H1 (cell line): ENCODE data around the gene PRKAB2. TPM values are rescaled to one million over a fixed set of nuclear protein-coding genes. Genes with fewer than 3 reads are reported as not detected.
A peak's percentile ranks its signal among the peaks of the same experiment; 100 is the strongest.

ENCODE experiments used
- CTCF ChIA-PET: fragments of 300-600 bp; sonication (Branson Sonifier 250); formaldehyde crosslinking; loops from one replicate; lab custom pipeline; 2021; ENCODE audit not compliant: partially characterized antibody; lab: Charles Lee
- POLR2A ChIA-PET: fragments of 300-600 bp; sonication (Branson Sonifier 250); formaldehyde crosslinking; loops from one replicate; lab custom pipeline; 2021; ENCODE audit warnings: inconsistent platforms; ENCODE audit not compliant: partially characterized antibody; lab: Charles Lee
- DNase-seq, 2 experiments: peaks; one replicate each; pipeline versions ENCODE4 v3.0.0 to v3.0.0-alpha.2; 2010 to 2022; ENCODE audit warnings: low spot score in 2 of 2, low read depth in 1 of 2, mixed read lengths in 1 of 2
- FAIRE-seq: peaks from 2 replicates; lab custom pipeline; 2011; peaks lifted over from hg19 to GRCh38; lab: Jason Lieb, UNC
- H2AFZ ChIP-seq: 2 replicates; pipeline ENCODE4 v1.8.1; 2012; ENCODE audit warnings: low read length, inconsistent platforms
- H2AK5ac ChIP-seq: 2 replicates; pipeline ENCODE4 v1.6.1; 2013; ENCODE audit warnings: low read depth, low read length
- H2BK120ac ChIP-seq: replicated peaks from 2 replicates; pipeline ENCODE3; 2013; ENCODE audit warnings: low read depth, low read length, inconsistent platforms
- H2BK12ac ChIP-seq: 2 replicates; pipeline ENCODE4 v1.6.1; 2013; ENCODE audit warnings: low read depth, low read length
- H2BK15ac ChIP-seq: 2 replicates; pipeline ENCODE4 v1.6.1; 2013; ENCODE audit warnings: low read length
- H2BK20ac ChIP-seq: 2 replicates; pipeline ENCODE4 v1.6.1; 2013; ENCODE audit warnings: low read length
- H2BK5ac ChIP-seq: 2 replicates; pipeline ENCODE4 v1.6.1; 2013; ENCODE audit warnings: low read depth, low read length
- H3K14ac ChIP-seq: 2 replicates; pipeline ENCODE4 v1.6.1; 2013; ENCODE audit warnings: inconsistent platforms; ENCODE audit not compliant: insufficient read length
- H3K18ac ChIP-seq: 2 replicates; pipeline ENCODE4 v1.6.1; 2013; ENCODE audit warnings: low read length; ENCODE audit errors: extremely low read depth
- H3K23ac ChIP-seq: 2 replicates; pipeline ENCODE4 v1.6.1; 2013; ENCODE audit warnings: inconsistent platforms; ENCODE audit not compliant: insufficient read length
- H3K23me2 ChIP-seq: 2 replicates; pipeline ENCODE4 v1.6.1; 2013; ENCODE audit warnings: low read depth, low read length
- H3K27ac ChIP-seq: 2 replicates; pipeline ENCODE4 v1.6.1; 2011; ENCODE audit warnings: low read depth, low read length, inconsistent platforms
- H3K27me3 ChIP-seq, 4 experiments: replicated peaks in 1 of 4; 1 replicate in 1 of 4; 2 replicates in 3 of 4; pipeline versions ENCODE4 v1.6.1 to v1.8.1; 2011 to 2013; ENCODE audit warnings: low read length in 3 of 4, mild to moderate bottlenecking in 3 of 4, inconsistent platforms in 2 of 4, mixed read lengths in 2 of 4, moderate library complexity in 1 of 4; ENCODE audit not compliant: control insufficient read depth in 3 of 4, insufficient read depth in 3 of 4; ENCODE audit errors: extremely low read depth in 1 of 4
- H3K36me3 ChIP-seq, 4 experiments: 2 replicates each; pipeline versions ENCODE4 v1.6.1 to v1.8.1; 2011 to 2013; ENCODE audit warnings: mild to moderate bottlenecking in 4 of 4, low read length in 3 of 4, moderate library complexity in 2 of 4, control low read depth in 1 of 4, inconsistent platforms in 1 of 4; ENCODE audit not compliant: insufficient read depth in 4 of 4, control insufficient read depth in 2 of 4
- H3K4ac ChIP-seq: replicated peaks from 2 replicates; pipeline ENCODE3; 2013; ENCODE audit warnings: low read length, low read depth, mixed read lengths, inconsistent platforms; ENCODE audit not compliant: insufficient read length
- H3K4me1 ChIP-seq, 4 experiments: replicated peaks in 1 of 4; 1 replicate in 1 of 4; 2 replicates in 3 of 4; pipeline versions ENCODE4 v1.6.1 to v1.8.1; 2011 to 2013; ENCODE audit warnings: low read length in 3 of 4, inconsistent platforms in 2 of 4, mixed read lengths in 1 of 4; ENCODE audit not compliant: insufficient read depth in 4 of 4, control insufficient read depth in 3 of 4
- H3K4me2 ChIP-seq, 2 experiments: 2 replicates each; pipeline versions ENCODE4 v1.6.1 to v1.8.1; 2011 to 2013; ENCODE audit warnings: low read depth in 2 of 2, low read length in 2 of 2, control low read depth in 1 of 2, inconsistent platforms in 1 of 2, mild to moderate bottlenecking in 1 of 2; ENCODE audit not compliant: insufficient read depth in 1 of 2
- H3K4me3 ChIP-seq, 4 experiments: fragments of 200-600, 300-600 bp in 1 of 4; sonication (generic), shearing (Covaris generic), sonication (Bioruptor Twin) in 1 of 4; 2 replicates each; pipeline versions ENCODE4 v1.5.1 to v1.8.1; 2011 to 2016; ENCODE audit warnings: low read length in 4 of 4, low read depth in 3 of 4, control low read depth in 2 of 4, inconsistent platforms in 2 of 4, mild to moderate bottlenecking in 2 of 4, mixed read lengths in 1 of 4, moderate library complexity in 1 of 4; ENCODE audit not compliant: insufficient read depth in 2 of 4; ENCODE audit errors: extremely low read depth in 1 of 4
- H3K56ac ChIP-seq: replicated peaks from 2 replicates; pipeline ENCODE3; 2013; ENCODE audit warnings: low read depth, mild to moderate bottlenecking, mixed read lengths, low read length, inconsistent platforms; ENCODE audit not compliant: insufficient read length
- H3K79me1 ChIP-seq: 2 replicates; pipeline ENCODE4 v1.6.1; 2013; ENCODE audit warnings: low read depth, low read length, control low read depth
- H3K79me2 ChIP-seq, 2 experiments: 2 replicates each; pipeline versions ENCODE4 v1.6.1 to v1.8.1; 2012 to 2013; ENCODE audit warnings: low read length in 2 of 2, mild to moderate bottlenecking in 2 of 2, inconsistent platforms in 1 of 2; ENCODE audit not compliant: insufficient read depth in 2 of 2, control insufficient read depth in 1 of 2
- H3K9ac ChIP-seq, 4 experiments: replicated peaks in 1 of 4; 1 replicate in 1 of 4; 2 replicates in 3 of 4; pipeline versions ENCODE4 v1.6.1 to v1.8.1; 2011 to 2013; ENCODE audit warnings: low read depth in 3 of 4, low read length in 3 of 4, control low read depth in 2 of 4, mild to moderate bottlenecking in 2 of 4, moderate library complexity in 2 of 4, inconsistent platforms in 1 of 4; ENCODE audit errors: extremely low read depth in 1 of 4
- H3K9me3 ChIP-seq, 2 experiments: 2 replicates each; pipeline versions ENCODE4 v1.6.1 to v1.8.1; 2012 to 2013; ENCODE audit warnings: mild to moderate bottlenecking in 2 of 2, moderate library complexity in 2 of 2, control low read depth in 1 of 2, inconsistent platforms in 1 of 2, low read depth in 1 of 2, low read length in 1 of 2, mixed read lengths in 1 of 2; ENCODE audit not compliant: insufficient read depth in 2 of 2
- H4K20me1 ChIP-seq, 2 experiments: replicated peaks in 1 of 2; 2 replicates each; pipeline versions ENCODE3 to v1.8.1; 2011 to 2013; ENCODE audit warnings: inconsistent platforms in 2 of 2, low read length in 2 of 2, mild to moderate bottlenecking in 1 of 2; ENCODE audit not compliant: insufficient read depth in 2 of 2, control insufficient read depth in 1 of 2
- H4K5ac ChIP-seq: 2 replicates; pipeline ENCODE4 v1.6.1; 2013; ENCODE audit warnings: low read length, low read depth, mixed read lengths, inconsistent platforms; ENCODE audit not compliant: insufficient read length
- H4K8ac ChIP-seq: 2 replicates; pipeline ENCODE4 v1.8.0; 2013; ENCODE audit warnings: mild to moderate bottlenecking, moderate library complexity, low read length, inconsistent platforms; ENCODE audit not compliant: insufficient read depth; ENCODE audit errors: extremely low read depth
- H4K91ac ChIP-seq: replicated peaks from 2 replicates; pipeline ENCODE3; 2013; ENCODE audit warnings: low read length, mixed read lengths, inconsistent platforms; ENCODE audit not compliant: insufficient read length
- KDM5A ChIP-seq: fragments of 200-600 bp; IDR thresholded peaks from 2 replicates; pipeline ENCODE4 v1.7.1; 2012; ENCODE audit warnings: mild to moderate bottlenecking, low read length, inconsistent platforms, mixed read lengths
- TAF1 ChIP-seq: IDR thresholded peaks from 2 replicates; pipeline ENCODE4 v1.6.1; 2011; ENCODE audit warnings: mild to moderate bottlenecking, low read depth, low read length
- WGBS, 2 experiments: shearing (Covaris generic) in 1 of 2; methylation state at CpG; one replicate each; pipeline versions ENCODE4 v1.1.6 to v1.1.7; 2013 to 2015; ENCODE audit warnings: low lambda C conversion rate in 2 of 2, mixed read lengths in 2 of 2, inconsistent platforms in 1 of 2, low coverage in 1 of 2, missing lambda C conversion rate in 1 of 2; ENCODE audit not compliant: insufficient replicate concordance in 2 of 2, insufficient coverage in 1 of 2, insufficient read length in 1 of 2; ENCODE audit errors: extremely low coverage in 1 of 2, missing lambda C conversion rate in 1 of 2; 5-methylcytosine and 5-hydroxymethylcytosine counted together
- polyA plus RNA-seq, 7 experiments: library from polyadenylated mRNA; depleted of rRNA in 3 of 7; stranded (reverse) in 5 of 7; unstranded in 2 of 7; fragments of >200 nt in 5 of 7; fragments of 200-250 nt in 2 of 7; gene quantifications; 1 replicate in 5 of 7; 2 replicates in 1 of 7; 4 replicates in 1 of 7; pipeline versions ENCODE4 v1.2.1 to v1.2.3, GENCODE V29; 2011 to 2013; ENCODE audit warnings: missing spikeins in 2 of 7, mixed read lengths in 2 of 7
- total RNA-seq: library from RNA; stranded (reverse); fragmentation: NEBNext Ultra II Directional; extraction: Animal tissue kit (Norgen Biotek cat#: 25700); gene quantifications from 2 replicates; pipeline ENCODE4 v1.2.1, GENCODE V29; 2021

PRKAB2 gene
- total and polyA plus RNA-seq, 2 of the 8 experiments (the other 6 are each of a cell fraction or from before 2014, with no cell fraction given), result 15.0 to 18.9 TPM

DNA sequence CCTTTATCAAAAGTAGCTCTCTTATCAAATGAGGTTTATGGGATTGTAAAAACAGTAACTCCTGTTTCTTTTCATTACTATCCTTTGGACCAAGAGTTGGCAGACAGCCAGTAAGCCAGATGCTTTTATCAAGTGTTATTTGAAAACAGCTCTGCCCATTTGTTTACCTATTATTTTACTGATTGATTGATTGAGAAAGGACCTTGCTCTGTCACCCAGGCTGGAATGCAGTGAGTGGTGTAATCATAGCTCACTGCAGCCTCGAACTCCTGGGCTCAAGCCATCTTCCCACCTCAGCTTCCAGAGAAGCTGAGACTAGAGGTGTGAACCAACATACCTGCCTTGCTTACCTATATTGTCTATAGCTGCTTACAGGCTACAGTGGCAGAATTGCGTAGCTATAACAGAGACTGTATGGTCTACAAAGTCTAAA is 3.6 kb downstream of the PRKAB2 start:
- Histone ChIP-seq H3K18ac (0 out of 2 replicates have a peak overlapping the region, but pooled peaks have one; percentile 6), H2BK15ac (no peak overlapping the region), H2BK20ac (no peak overlapping the region), H4K5ac (no peak overlapping the region), H3K9ac (no peak overlapping the region), H3K79me2 (peaks cover 4 to 53% of the 10 kb centered on the region in 2 experiments; a peak in 3 of 4 replicates), H3K23me2 (0 out of 2 replicates have a peak, but pooled peaks cover 2% of the 10 kb centered on the region), H3K4me3 (no peak overlapping the region), H4K20me1 (peaks cover 0 to 6% of the 10 kb centered on the region in 2 experiments), H2BK12ac (no peak overlapping the region), H3K14ac (no peak overlapping the region), H3K56ac (no peak overlapping the region), H2AFZ (no peak overlapping the region), H3K9me3 (no peaks in the 10 kb centered on the region), H2AK5ac (no peak overlapping the region), H3K4me1 (peaks cover 2 to 12% (median 7%) of the 10 kb centered on the region in 4 experiments; a peak in 4 of 7 replicates), H2BK120ac (no peak overlapping the region), H3K36me3 (peaks cover 0 to 16% (median 12%) of the 10 kb centered on the region in 4 experiments; a peak in 7 of 8 replicates)
- no peak for DNase-seq
- no peak for FAIRE-seq
- WGBS, 2 experiments, result 100% methylated on average over 2 of the region's 2 CpGs; no CpG with 5 or more reads in 1 of the 2 experiments
- CTCF ChIA-PET, result interaction anchor here (0.6 to 2.1 kb wide), 5 partner anchors 8 to 221 kb away, joined by 3 to 7 read pairs (median 3); no protein-coding TSS in a partner anchor
- TF ChIP-seq TAF1 (no peak), KDM5A (no peak)
- TF ChIP-seq, all 59 proteins: peak for 0
- Histone ChIP-seq H3K23ac (no peak overlapping the region), H3K27ac (no peak overlapping the region), H4K91ac (no peak overlapping the region), H3K4ac (no peak overlapping the region), H3K79me1 (0 out of 2 replicates have a peak, but pooled peaks cover 2% of the 10 kb centered on the region), H3K27me3 (no peaks in the 10 kb centered on the region), H2BK5ac (no peak overlapping the region), H3K4me2 (peak overlapping the region in 1 of 2 experiments; percentile 41; a peak in 1 of 4 replicates), H4K8ac (no peak overlapping the region)
- POLR2A ChIA-PET, result interaction anchor here (0.7 to 7.3 kb wide), 3 partner anchors 67 to 84 kb away, joined by 3 to 48 read pairs (median 4); partner anchors contain the start of gene CHD1L
